HFFc6 (cell line): ENCODE results near the gene SCN9A. TPM values are rescaled to one million over a fixed set of nuclear protein-coding genes. Genes with fewer than 3 reads are reported as not detected.

Source experiments
- DNase-seq: peaks from one replicate; pipeline ENCODE4 v3.0.0-alpha.2; 2018
- H3K27ac Mint-ChIP-seq: 2 replicates; pipeline ENCODE4 v1.8.0; 2020; ENCODE audit warnings: mild to moderate bottlenecking, mixed read lengths
- H3K27me3 Mint-ChIP-seq: 2 replicates; pipeline ENCODE4 v1.8.0; 2021; ENCODE audit warnings: mild to moderate bottlenecking, moderate library complexity, mixed read lengths; ENCODE audit not compliant: insufficient read depth
- H3K36me3 Mint-ChIP-seq: 2 replicates; pipeline ENCODE4 v1.8.0; 2021; ENCODE audit warnings: low read depth, mixed read lengths
- H3K4me1 Mint-ChIP-seq: 2 replicates; pipeline ENCODE4 v1.8.0; 2020; ENCODE audit warnings: low read depth, mixed read lengths
- H3K4me3 Mint-ChIP-seq: 2 replicates; pipeline ENCODE4 v1.8.0; 2020; ENCODE audit warnings: mild to moderate bottlenecking, moderate library complexity, mixed read lengths
- H3K9me3 Mint-ChIP-seq: 2 replicates; pipeline ENCODE4 v1.8.0; 2020; ENCODE audit warnings: mild to moderate bottlenecking, mixed read lengths
- total RNA-seq, 6 experiments: library from RNA; stranded (reverse); fragmentation: NEBNext Ultra II Directional; extraction: Animal tissue kit (Norgen Biotek cat#: 25700); gene quantifications; 2 replicates in 1 of 6; 3 replicates in 5 of 6; pipeline ENCODE4 v1.2.3, GENCODE V29; 2021
- TF ChIP-seq, protein P1 (sequence below): fragments of 200-600 bp; sonication (generic); IDR thresholded peaks from 2 replicates; pipeline ENCODE4 v1.5.0; 2021; ENCODE audit warnings: antibody characterized with exemption, mild to moderate bottlenecking

The SCN9A gene
- total RNA-seq, 6 experiments from 2014 or later: 41.1 to 66.1 (median 55.8) TPM

DNA sequence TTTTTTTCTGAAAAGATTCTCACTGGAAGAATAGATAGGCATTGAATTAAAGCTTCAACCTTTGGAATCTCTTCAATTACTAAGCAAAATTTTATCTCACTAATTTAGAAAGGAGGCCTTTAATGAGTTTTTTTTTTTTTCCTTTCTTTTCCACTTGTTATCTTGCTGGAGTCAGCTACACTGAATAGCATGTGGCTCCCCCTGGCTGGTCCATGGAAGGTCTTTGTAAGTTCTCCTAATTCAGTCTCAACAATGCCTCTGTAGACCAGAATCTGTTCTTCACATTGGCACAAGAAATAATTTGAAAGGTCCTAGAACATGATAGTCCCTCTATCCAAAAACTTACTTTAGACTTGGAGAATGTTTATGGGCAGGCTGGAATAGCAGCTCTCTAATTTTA is 223.7 kb downstream of the SCN9A start:
- Mint-ChIP-seq H3K4me3 (no peak overlapping the region), H3K36me3 (no peaks in the 10 kb centered on the region), H3K4me1 (no peaks in the 10 kb centered on the region), H3K27me3 (peaks cover 3% of the 10 kb centered on the region), H3K9me3 (no peaks in the 10 kb centered on the region), H3K27ac (no peak overlapping the region)
- no peak for DNase-seq
- TF ChIP-seq, protein P1, sequence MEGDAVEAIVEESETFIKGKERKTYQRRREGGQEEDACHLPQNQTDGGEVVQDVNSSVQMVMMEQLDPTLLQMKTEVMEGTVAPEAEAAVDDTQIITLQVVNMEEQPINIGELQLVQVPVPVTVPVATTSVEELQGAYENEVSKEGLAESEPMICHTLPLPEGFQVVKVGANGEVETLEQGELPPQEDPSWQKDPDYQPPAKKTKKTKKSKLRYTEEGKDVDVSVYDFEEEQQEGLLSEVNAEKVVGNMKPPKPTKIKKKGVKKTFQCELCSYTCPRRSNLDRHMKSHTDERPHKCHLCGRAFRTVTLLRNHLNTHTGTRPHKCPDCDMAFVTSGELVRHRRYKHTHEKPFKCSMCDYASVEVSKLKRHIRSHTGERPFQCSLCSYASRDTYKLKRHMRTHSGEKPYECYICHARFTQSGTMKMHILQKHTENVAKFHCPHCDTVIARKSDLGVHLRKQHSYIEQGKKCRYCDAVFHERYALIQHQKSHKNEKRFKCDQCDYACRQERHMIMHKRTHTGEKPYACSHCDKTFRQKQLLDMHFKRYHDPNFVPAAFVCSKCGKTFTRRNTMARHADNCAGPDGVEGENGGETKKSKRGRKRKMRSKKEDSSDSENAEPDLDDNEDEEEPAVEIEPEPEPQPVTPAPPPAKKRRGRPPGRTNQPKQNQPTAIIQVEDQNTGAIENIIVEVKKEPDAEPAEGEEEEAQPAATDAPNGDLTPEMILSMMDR: no peak

DNA sequence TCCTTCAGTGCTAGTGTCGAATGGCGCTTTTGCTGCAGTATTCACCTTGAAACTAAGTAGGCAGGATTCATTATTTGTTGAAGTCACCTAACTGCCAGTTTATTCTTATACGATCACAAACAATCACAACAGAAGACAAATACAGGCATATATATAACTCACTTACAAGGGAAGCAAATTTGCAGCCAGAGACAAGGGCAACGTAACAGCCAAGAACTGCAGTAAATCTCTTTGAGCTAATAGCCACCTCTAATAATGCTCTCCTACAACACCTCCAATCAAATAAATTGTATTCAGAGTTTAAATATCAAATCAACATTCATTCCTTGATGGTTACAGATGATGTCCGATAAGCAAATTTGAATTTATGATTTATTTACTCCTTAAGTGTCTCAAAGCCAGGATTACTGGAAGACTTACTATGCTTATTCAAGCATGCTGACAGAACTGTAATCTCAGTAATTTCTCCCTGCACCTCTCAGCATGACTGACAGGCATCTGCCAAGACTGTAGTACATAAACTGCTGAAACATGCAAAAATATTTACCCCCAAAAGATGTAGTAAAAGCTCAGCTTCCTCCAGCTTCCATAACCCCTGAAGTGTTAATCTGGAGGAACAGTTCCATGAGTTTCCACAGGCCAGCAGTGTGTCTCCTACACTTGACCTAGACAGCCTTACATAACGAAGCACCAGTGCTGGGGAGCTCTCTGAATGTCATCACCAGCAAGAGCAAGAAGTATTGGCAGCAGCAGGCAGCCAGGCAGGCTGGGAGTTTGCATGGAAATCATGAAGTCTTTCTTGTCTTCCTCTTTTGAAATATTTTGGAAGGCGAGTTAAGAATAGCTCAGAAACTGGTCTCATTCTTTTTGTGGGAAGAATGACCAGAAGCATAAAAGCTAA is 227.0 kb downstream of the SCN9A start:
- no peaks in the 10 kb centered on the region for H3K36me3 Mint-ChIP-seq
- no peaks in the 10 kb centered on the region; the same call in 1 of the 2 replicates for H3K27me3 Mint-ChIP-seq
- no peak overlapping the region for H3K4me3 Mint-ChIP-seq
- DNase-seq: no peak
- TF ChIP-seq, protein P1: no peak
- no peaks in the 10 kb centered on the region for H3K9me3 Mint-ChIP-seq
- no peaks in the 10 kb centered on the region for H3K4me1 Mint-ChIP-seq
- H3K27ac Mint-ChIP-seq: no peak overlapping the region

DNA sequence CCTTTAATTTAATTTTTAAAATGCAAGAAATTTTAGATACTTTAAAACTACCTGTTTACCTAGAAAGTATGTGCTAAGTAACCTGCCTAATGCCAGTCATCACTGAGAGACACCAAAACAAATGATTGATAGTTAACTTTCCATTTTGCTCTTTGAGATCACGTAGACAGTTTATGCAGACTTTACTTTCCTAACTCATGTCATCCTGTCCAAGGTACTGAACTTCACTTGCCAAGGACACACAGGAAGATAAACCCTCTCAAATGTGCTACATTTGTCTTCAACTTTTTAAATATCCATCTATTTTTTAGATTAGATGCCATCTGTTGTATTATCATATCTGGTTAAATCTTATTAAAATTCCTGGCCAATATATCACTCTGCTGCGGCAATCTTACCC is 227.9 kb downstream of the SCN9A start:
- Mint-ChIP-seq H3K4me1 (no peaks in the 10 kb centered on the region), H3K36me3 (no peaks in the 10 kb centered on the region), H3K27ac (no peak overlapping the region), H3K9me3 (no peaks in the 10 kb centered on the region), H3K4me3 (no peak overlapping the region), H3K27me3 (peaks cover under 1% of the 10 kb centered on the region; the same call in 1 of the 2 replicates)
- TF ChIP-seq, protein P1: no peak
- no peak for DNase-seq

Other genes with a start within 250 kb of the SCN9A start
- not detected for gene SCN1A, start 247.9 kb downstream of the SCN9A start, total RNA-seq
- under 1 TPM in 2 of 6 experiments, not detected in 4; 0.02 to 0.05 TPM for gene SCN7A, start 118.3 kb upstream of the SCN9A start, total RNA-seq